Neural cell (in vitro differentiated cells): ENCODE data around the gene LDB2. TPM values are rescaled to one million over a fixed set of nuclear protein-coding genes. Genes with fewer than 3 reads are reported as not detected.
A peak's percentile ranks its signal among the peaks of the same experiment; 100 is the strongest.
"Not testable (repeated sequence)": the region's sequence is repeated elsewhere in the genome, so short reads cannot be mapped to it uniquely, and the experiment has no call there.

Experiments used
- H2AFZ ChIP-seq: fragments of 200-600, 300-800 bp; sonication (generic), shearing (Covaris generic); 2 replicates; pipeline ENCODE4 v1.6.0; 2014; ENCODE audit warnings: low read depth, mild to moderate bottlenecking, antibody characterized with exemption, low read length, moderate library complexity
- H3F3A ChIP-seq: fragments of 200-600 bp; shearing (Covaris generic); 2 replicates; pipeline ENCODE4 v1.6.1; 2016; ENCODE audit warnings: mild to moderate bottlenecking, moderate library complexity, mixed read lengths, antibody characterized with exemption, low read length; ENCODE audit not compliant: insufficient read depth, poor library complexity, severe bottlenecking
- H3K27ac ChIP-seq: fragments of 200-600, 300-800 bp; sonication (generic), shearing (Covaris generic); 2 replicates; pipeline ENCODE4 v1.5.1; 2014; ENCODE audit warnings: mild to moderate bottlenecking, low read length, moderate library complexity
- H3K27me3 ChIP-seq: fragments of 300-800, 200-600 bp; sonication (generic), shearing (Covaris generic); 2 replicates; pipeline ENCODE4 v1.6.0; 2014; ENCODE audit warnings: mild to moderate bottlenecking, low read depth, low read length, moderate library complexity; ENCODE audit not compliant: insufficient read depth
- H3K36me3 ChIP-seq: fragments of 300-800, 200-600 bp; sonication (generic), shearing (Covaris generic); 2 replicates; pipeline ENCODE4 v1.5.1; 2014; ENCODE audit warnings: mild to moderate bottlenecking, antibody characterized with exemption, low read length, moderate library complexity; ENCODE audit not compliant: insufficient read depth
- H3K4me2 ChIP-seq: fragments of 300-800, 200-600 bp; sonication (generic), shearing (Covaris generic); 2 replicates; pipeline ENCODE4 v1.6.0; 2014; ENCODE audit warnings: mild to moderate bottlenecking, low read length
- H3K4me3 ChIP-seq: fragments of 300-800, 200-600 bp; sonication (generic), shearing (Covaris generic); 2 replicates; pipeline ENCODE4 v1.5.1; 2014; ENCODE audit warnings: mild to moderate bottlenecking, low read length, moderate library complexity
- H3K79me2 ChIP-seq: fragments of 200-600 bp; shearing (Covaris generic); replicated peaks from 2 replicates; pipeline ENCODE4 v1.6.0; 2014; ENCODE audit warnings: mild to moderate bottlenecking, low read length, moderate library complexity; ENCODE audit not compliant: insufficient read depth
- H3K9ac ChIP-seq: fragments of 300-800, 200-600 bp; sonication (generic), shearing (Covaris generic); 2 replicates; pipeline ENCODE4 v1.6.1; 2016; ENCODE audit warnings: mild to moderate bottlenecking, low read length, mixed read lengths
- H3K9me2 ChIP-seq: fragments of 200-600 bp; shearing (Covaris generic); 2 replicates; pipeline ENCODE4 v1.6.1; 2016; ENCODE audit warnings: mild to moderate bottlenecking, low read length, mixed read lengths; ENCODE audit not compliant: insufficient read depth
- H3K9me3 ChIP-seq: fragments of 200-600, 300-800 bp; sonication (generic), shearing (Covaris generic); 2 replicates; pipeline ENCODE4 v1.6.1; 2016; ENCODE audit warnings: mild to moderate bottlenecking, mixed run types, low read length, moderate library complexity, mixed read lengths
- H4K20me1 ChIP-seq: fragments of 200-600 bp; shearing (Covaris generic); 2 replicates; pipeline ENCODE4 v1.6.1; 2016; ENCODE audit warnings: mild to moderate bottlenecking, mixed run types; ENCODE audit not compliant: insufficient read depth
- CTCF ChIP-seq: fragments of 450-650 bp; IDR thresholded peaks from 2 replicates; pipeline ENCODE4 v1.5.1; 2014; ENCODE audit warnings: antibody characterized with exemption, mild to moderate bottlenecking, moderate library complexity; ENCODE audit not compliant: poor library complexity, severe bottlenecking
- EP300 ChIP-seq: fragments of 450-650 bp; conservative IDR thresholded peaks from 2 replicates; pipeline ENCODE4 v1.6.1; 2014; ENCODE audit warnings: antibody characterized with exemption, mild to moderate bottlenecking, moderate library complexity; ENCODE audit not compliant: poor library complexity, severe bottlenecking
- EZH2 ChIP-seq: fragments of 200-600, 300-800 bp; shearing (Covaris generic), sonication (generic); IDR thresholded peaks from 2 replicates; pipeline ENCODE4 v1.6.1; 2014; ENCODE audit warnings: antibody characterized with exemption, low read length, borderline replicate concordance, mild to moderate bottlenecking; ENCODE audit not compliant: insufficient read depth, poor library complexity, severe bottlenecking
- MXI1 ChIP-seq: fragments of 450-650 bp; conservative IDR thresholded peaks from 2 replicates; pipeline ENCODE4 v1.6.1; 2014; ENCODE audit warnings: antibody characterized with exemption, mild to moderate bottlenecking; ENCODE audit not compliant: poor library complexity, severe bottlenecking
- POLR2AphosphoS5 ChIP-seq: IDR thresholded peaks from 2 replicates; pipeline ENCODE4 v1.6.1; 2012
- RAD21 ChIP-seq: fragments of 450-650 bp; conservative IDR thresholded peaks from 2 replicates; pipeline ENCODE4 v1.6.1; 2014; ENCODE audit warnings: antibody characterized with exemption, mild to moderate bottlenecking, moderate library complexity
- SMC3 ChIP-seq: fragments of 450-650 bp; conservative IDR thresholded peaks from 2 replicates; pipeline ENCODE4 v1.6.1; 2014; ENCODE audit warnings: antibody characterized with exemption, mild to moderate bottlenecking, moderate library complexity; ENCODE audit not compliant: poor library complexity
- TAF1 ChIP-seq: IDR thresholded peaks from 2 replicates; pipeline ENCODE4 v1.6.1; 2012; ENCODE audit warnings: low read depth
- polyA plus RNA-seq: library from polyadenylated mRNA; depleted of rRNA; stranded (reverse); fragments of >200 nt; gene quantifications from 2 replicates; pipeline ENCODE4 v1.2.3, GENCODE V29; 2014
- TF ChIP-seq, protein P1 (sequence below): IDR thresholded peaks from 2 replicates; pipeline ENCODE4 v1.6.1; 2012; ENCODE audit warnings: borderline replicate concordance

Gene LDB2
- polyA plus RNA-seq, 1 donor from 2014 or later: 58.9 TPM

DNA sequence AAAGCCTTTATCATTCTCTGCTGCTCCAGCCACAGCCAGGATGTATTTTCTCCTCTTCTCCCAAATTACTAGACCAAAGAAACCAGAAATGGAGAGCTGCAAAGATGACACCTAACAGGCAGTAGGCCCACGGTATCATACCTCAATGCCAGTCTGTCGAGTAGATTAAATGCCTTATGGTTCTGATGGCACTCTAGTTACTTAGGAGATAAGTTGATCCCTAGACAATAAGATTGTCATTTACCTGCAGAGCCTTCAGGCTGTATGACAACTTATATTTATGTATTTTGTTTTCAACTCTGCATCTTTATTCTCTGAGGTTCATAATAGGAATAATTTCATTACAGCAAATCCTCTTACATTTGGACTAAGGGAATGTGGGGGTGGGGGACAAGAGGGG, 262.1 kb downstream of the LDB2 start:
- Histone ChIP-seq H3K27ac (peak overlapping the region; percentile 59), H3K27me3 (no peaks in the 10 kb centered on the region), H3K9me2 (no peaks in the 10 kb centered on the region), H3K9ac (no peak overlapping the region), H3K4me3 (peak overlapping the region; percentile 18), H4K20me1 (no peaks in the 10 kb centered on the region), H3K36me3 (no peaks in the 10 kb centered on the region), H3F3A (no peaks in the 10 kb centered on the region), H3K79me2 (no peaks in the 10 kb centered on the region), H3K4me2 (no peak overlapping the region), H2AFZ (no peak overlapping the region), H3K9me3 (no peaks in the 10 kb centered on the region)
- TF ChIP-seq, protein P1, sequence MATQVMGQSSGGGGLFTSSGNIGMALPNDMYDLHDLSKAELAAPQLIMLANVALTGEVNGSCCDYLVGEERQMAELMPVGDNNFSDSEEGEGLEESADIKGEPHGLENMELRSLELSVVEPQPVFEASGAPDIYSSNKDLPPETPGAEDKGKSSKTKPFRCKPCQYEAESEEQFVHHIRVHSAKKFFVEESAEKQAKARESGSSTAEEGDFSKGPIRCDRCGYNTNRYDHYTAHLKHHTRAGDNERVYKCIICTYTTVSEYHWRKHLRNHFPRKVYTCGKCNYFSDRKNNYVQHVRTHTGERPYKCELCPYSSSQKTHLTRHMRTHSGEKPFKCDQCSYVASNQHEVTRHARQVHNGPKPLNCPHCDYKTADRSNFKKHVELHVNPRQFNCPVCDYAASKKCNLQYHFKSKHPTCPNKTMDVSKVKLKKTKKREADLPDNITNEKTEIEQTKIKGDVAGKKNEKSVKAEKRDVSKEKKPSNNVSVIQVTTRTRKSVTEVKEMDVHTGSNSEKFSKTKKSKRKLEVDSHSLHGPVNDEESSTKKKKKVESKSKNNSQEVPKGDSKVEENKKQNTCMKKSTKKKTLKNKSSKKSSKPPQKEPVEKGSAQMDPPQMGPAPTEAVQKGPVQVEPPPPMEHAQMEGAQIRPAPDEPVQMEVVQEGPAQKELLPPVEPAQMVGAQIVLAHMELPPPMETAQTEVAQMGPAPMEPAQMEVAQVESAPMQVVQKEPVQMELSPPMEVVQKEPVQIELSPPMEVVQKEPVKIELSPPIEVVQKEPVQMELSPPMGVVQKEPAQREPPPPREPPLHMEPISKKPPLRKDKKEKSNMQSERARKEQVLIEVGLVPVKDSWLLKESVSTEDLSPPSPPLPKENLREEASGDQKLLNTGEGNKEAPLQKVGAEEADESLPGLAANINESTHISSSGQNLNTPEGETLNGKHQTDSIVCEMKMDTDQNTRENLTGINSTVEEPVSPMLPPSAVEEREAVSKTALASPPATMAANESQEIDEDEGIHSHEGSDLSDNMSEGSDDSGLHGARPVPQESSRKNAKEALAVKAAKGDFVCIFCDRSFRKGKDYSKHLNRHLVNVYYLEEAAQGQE: peak; percentile 38
- TF ChIP-seq TAF1 (no peak), MXI1 (no peak), SMC3 (no peak), RAD21 (no peak), EZH2 (no peak), POLR2AphosphoS5 (peak; percentile 68), CTCF (no peak), EP300 (peak; percentile 87)

DNA sequence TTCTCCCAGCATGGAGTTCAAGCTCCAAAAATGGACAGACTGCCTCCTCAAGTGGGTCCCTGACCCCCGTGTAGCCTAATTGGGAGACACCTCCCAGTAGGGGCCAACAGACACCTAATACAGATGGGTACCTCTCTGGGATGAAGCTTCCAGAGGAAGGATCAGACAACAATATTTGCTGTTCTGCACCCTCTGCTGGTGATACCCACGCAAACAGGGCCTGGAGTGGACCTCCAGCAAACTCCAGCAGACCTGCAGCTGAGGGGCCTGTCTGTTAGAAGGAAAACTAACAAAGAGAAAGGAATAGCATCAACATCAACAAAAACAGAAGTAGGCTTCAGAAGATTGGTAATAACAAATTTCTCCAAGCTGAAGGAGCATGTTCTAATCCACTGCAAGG, 269.2 kb downstream of the LDB2 start:
- H3K36me3 ChIP-seq, H3K27ac ChIP-seq, H3F3A ChIP-seq, H2AFZ ChIP-seq, H3K9me3 ChIP-seq, H3K4me2 ChIP-seq, H3K4me3 ChIP-seq, H4K20me1 ChIP-seq, H3K9ac ChIP-seq, H3K27me3 ChIP-seq, H3K79me2 ChIP-seq, H3K9me2 ChIP-seq: not testable (repeated sequence)

- H2AFZ ChIP-seq: not testable (repeated sequence)
Observed at GRCh38 chr4:16628835-16629234, 269.6 kb downstream of the LDB2 start.

More at GRCh38 chr4:16628835-16629234, 269.6 kb downstream of the LDB2 start:
- H3K9me2 ChIP-seq, H3K4me3 ChIP-seq, H3F3A ChIP-seq, H3K36me3 ChIP-seq, H3K4me2 ChIP-seq, H3K79me2 ChIP-seq, H3K9ac ChIP-seq, H3K27ac ChIP-seq, H3K27me3 ChIP-seq, H4K20me1 ChIP-seq, H3K9me3 ChIP-seq: not testable (repeated sequence)
